Activated CD4-positive, alpha-beta T cell treated with anti-CD3 and anti-CD28 coated beads for 36 hours (primary cell): ENCODE results near the gene KCNN4. TPM values are rescaled to one million over a fixed set of nuclear protein-coding genes. Genes with fewer than 3 reads are reported as not detected.

Experiments used
- ATAC-seq: fragments of 200-7000 bp; cut with Tn5 transposase; one replicate; pipeline ENCODE4 v1.10.0; 2021; ENCODE audit warnings: mild to moderate bottlenecking, moderate library complexity
- CTCF ChIA-PET: fragments of 350-600 bp; sonication (Branson Sonifier 250); formaldehyde crosslinking; loops from one replicate; lab custom pipeline; 2021; ENCODE audit warnings: antibody characterized with exemption; lab: Charles Lee
- POLR2A ChIA-PET: fragments of 350-600 bp; sonication (Branson Sonifier 250); formaldehyde crosslinking; loops from one replicate; lab custom pipeline; 2021; ENCODE audit warnings: antibody characterized with exemption, inconsistent platforms; lab: Charles Lee
- DNase-seq: peaks from one replicate; pipeline ENCODE4 v3.0.0-alpha.2; 2020
- H3K27ac Mint-ChIP-seq: one replicate; pipeline ENCODE4 v1.8.0; 2021; ENCODE audit warnings: mixed read lengths
- H3K27me3 Mint-ChIP-seq: one replicate; pipeline ENCODE4 v1.8.0; 2021; ENCODE audit warnings: mixed read lengths
- H3K36me3 Mint-ChIP-seq: one replicate; pipeline ENCODE4 v1.8.0; 2021; ENCODE audit warnings: low read depth, mixed read lengths
- H3K4me1 Mint-ChIP-seq: one replicate; pipeline ENCODE4 v1.8.0; 2021; ENCODE audit warnings: mixed read lengths
- H3K4me3 Mint-ChIP-seq: one replicate; pipeline ENCODE4 v1.8.0; 2021; ENCODE audit warnings: mild to moderate bottlenecking, moderate library complexity, mixed read lengths
- H3K9me3 Mint-ChIP-seq: one replicate; pipeline ENCODE4 v1.8.0; 2021; ENCODE audit warnings: low read depth, mixed read lengths
- intact Hi-C, 2 experiments: fragments of 100-400 bp; cut with DNase I in 1 of 2; cut with micrococcal nuclease in 1 of 2; formaldehyde crosslinking; loops; one replicate each; pipeline versions ENCODE4 v1.14.2 to v1.15.1; 2022 to 2024; cut with DNase I, micrococcal nuclease
- total RNA-seq, 2 experiments: library from RNA; stranded (reverse); gene quantifications; one replicate each; pipeline ENCODE4 v1.2.3, GENCODE V29; 2021

KCNN4 gene
- total RNA-seq, 2 experiments from 2014 or later: 103 to 110 TPM

DNA sequence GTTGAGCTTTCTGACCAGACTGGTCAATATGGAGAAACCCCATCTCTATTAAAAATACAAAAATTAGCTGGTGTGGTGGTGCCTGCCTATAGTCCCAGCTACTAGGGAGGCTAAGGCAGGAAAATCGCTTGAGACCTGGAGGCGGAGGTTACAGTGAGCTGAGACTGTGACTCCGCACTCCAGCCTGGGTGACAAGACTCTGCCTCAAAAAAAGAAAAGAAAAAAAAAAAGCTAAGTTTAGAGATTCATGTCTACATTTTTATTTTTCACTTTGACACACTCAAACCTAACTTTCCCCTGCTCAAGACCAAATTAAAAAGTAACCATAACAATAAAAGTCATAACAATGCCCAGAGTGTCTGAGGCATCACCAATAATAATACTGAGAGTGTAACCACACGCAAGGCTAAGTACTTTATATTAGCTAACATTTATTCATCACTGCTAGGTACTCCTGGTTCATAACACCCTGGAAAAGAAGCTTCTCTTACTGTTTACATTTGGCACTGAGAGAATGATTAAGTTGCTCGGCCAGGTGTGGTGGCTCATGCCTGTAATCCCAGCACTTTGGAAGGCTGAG is 59.2 kb downstream of the KCNN4 start:
- POLR2A ChIA-PET: interaction anchor here (0.6 kb wide), 1 partner anchor 1620 kb away, joined by 3 read pairs; no protein-coding TSS in a partner anchor
- peak; percentile 66 for ATAC-seq
- CTCF ChIA-PET: interaction anchor here (0.6 to 1.7 kb wide), 4 partner anchors 24 to 910 kb away, joined by 3 to 7 read pairs (median 4); no protein-coding TSS in a partner anchor
- no peak overlapping the region for H3K27ac Mint-ChIP-seq
- intact Hi-C loops: loop anchor here in 1 of 2 experiments (5.0 kb wide), 1 partner anchor 49 kb away; the partner anchor contains the start of gene PLAUR
- H3K27me3 Mint-ChIP-seq: no peaks in the 10 kb centered on the region
- no peak for DNase-seq
- no peak overlapping the region for H3K4me3 Mint-ChIP-seq
- no peaks in the 10 kb centered on the region for H3K9me3 Mint-ChIP-seq
- peaks cover 8% of the 10 kb centered on the region for H3K4me1 Mint-ChIP-seq
- H3K36me3 Mint-ChIP-seq: no peaks in the 10 kb centered on the region

DNA sequence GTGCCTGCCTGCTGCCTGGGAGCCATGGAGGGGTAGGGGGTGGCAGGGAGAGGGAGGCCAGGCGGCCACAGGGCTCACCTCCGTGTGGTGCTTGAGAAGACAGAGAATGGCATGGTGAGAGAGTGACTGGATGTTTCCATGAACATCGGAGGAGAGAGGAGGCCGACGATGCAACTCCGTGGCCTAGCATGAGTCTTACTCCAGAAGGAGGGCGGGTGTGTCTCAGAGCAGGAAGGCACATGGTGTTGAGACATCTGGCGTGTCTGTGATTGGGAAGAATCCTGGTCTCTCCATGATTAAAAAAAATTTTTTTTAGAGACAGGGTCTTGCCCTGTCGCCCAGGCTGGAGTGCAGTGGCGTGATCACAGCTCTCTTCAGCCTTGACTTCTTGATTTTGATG is 59.8 kb downstream of the KCNN4 start:
- POLR2A ChIA-PET: no interaction called here
- H3K36me3 Mint-ChIP-seq: no peaks in the 10 kb centered on the region
- H3K9me3 Mint-ChIP-seq: no peaks in the 10 kb centered on the region
- H3K4me3 Mint-ChIP-seq: no peak overlapping the region
- intact Hi-C loops: loop anchor here in 1 of 2 experiments (5.0 kb wide), 1 partner anchor 49 kb away; the partner anchor contains the start of gene PLAUR
- peak; percentile 32 for DNase-seq
- peak; percentile 45 for ATAC-seq
- H3K27ac Mint-ChIP-seq: no peak overlapping the region
- H3K4me1 Mint-ChIP-seq: peaks cover 8% of the 10 kb centered on the region
- CTCF ChIA-PET: interaction anchor here (0.6 to 1.7 kb wide), 4 partner anchors 25 to 59 kb away, joined by 3 to 7 read pairs (median 4); no protein-coding TSS in a partner anchor
- no peaks in the 10 kb centered on the region for H3K27me3 Mint-ChIP-seq

DNA sequence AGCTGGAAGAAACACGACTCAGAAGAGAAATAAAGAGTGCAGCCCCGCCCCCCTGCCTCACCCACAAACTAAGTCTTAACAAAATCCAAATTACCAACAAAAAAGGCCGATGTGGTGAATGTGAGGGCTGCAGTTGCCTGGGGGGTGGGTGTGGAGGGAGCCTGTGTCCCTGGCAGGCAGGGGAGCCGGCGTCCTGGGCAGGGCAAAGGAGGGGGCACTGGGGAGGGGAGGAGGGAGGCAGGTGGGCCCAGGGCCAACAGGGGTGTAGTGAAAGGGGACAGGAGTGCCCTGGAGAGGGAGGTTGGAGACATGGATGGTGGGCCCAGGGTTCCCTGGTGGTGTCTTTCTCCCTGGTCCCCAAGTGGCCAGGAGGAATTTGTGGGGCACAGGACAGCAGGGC is 60.9 kb downstream of the KCNN4 start:
- Mint-ChIP-seq H3K36me3 (no peaks in the 10 kb centered on the region), H3K27me3 (no peaks in the 10 kb centered on the region), H3K27ac (no peak overlapping the region), H3K9me3 (no peaks in the 10 kb centered on the region), H3K4me3 (no peak overlapping the region), H3K4me1 (peaks cover 5% of the 10 kb centered on the region)
- ChIA-PET CTCF (interaction anchor here (0.8 kb wide), 1 partner anchor 42 kb away, joined by 4 read pairs; no protein-coding TSS in a partner anchor), POLR2A (no interaction called here)
- intact Hi-C loops: loop anchor here in 1 of 2 experiments (5.0 kb wide), 1 partner anchor 48 kb away; the partner anchor contains the start of gene PLAUR
- ATAC-seq (no peak), DNase-seq (no peak)

DNA sequence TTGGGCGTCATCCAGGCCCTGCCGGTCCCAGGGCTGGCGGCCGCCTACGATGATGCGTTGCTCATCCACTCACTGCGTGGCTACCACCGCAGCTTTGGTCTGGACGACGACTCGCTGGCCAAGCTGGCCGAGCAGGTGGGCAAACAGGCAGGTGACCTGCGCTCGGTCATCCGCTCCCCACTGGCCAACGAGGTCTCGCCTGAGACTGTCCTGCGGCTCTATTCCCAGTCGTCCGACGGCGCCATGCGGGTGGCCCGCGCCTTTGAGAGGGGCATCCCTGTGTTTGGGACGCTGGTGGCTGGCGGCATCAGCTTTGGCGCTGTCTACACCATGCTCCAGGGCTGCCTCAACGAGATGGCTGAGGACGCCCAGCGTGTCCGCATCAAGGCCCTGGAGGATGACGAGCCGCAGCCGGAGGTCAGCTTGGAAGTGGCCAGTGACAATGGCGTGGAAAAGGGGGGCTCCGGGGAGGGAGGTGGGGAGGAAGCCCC is 61.4 kb downstream of the KCNN4 start:
- POLR2A ChIA-PET: no interaction called here
- no peak for ATAC-seq
- H3K27ac Mint-ChIP-seq: no peak overlapping the region
- H3K4me3 Mint-ChIP-seq: no peak overlapping the region
- intact Hi-C loops: no loop called here
- no peak for DNase-seq
- H3K36me3 Mint-ChIP-seq: no peaks in the 10 kb centered on the region
- H3K4me1 Mint-ChIP-seq: peaks cover 5% of the 10 kb centered on the region
- CTCF ChIA-PET: no interaction called here
- H3K9me3 Mint-ChIP-seq: no peaks in the 10 kb centered on the region
- H3K27me3 Mint-ChIP-seq: peaks cover 2% of the 10 kb centered on the region

DNA sequence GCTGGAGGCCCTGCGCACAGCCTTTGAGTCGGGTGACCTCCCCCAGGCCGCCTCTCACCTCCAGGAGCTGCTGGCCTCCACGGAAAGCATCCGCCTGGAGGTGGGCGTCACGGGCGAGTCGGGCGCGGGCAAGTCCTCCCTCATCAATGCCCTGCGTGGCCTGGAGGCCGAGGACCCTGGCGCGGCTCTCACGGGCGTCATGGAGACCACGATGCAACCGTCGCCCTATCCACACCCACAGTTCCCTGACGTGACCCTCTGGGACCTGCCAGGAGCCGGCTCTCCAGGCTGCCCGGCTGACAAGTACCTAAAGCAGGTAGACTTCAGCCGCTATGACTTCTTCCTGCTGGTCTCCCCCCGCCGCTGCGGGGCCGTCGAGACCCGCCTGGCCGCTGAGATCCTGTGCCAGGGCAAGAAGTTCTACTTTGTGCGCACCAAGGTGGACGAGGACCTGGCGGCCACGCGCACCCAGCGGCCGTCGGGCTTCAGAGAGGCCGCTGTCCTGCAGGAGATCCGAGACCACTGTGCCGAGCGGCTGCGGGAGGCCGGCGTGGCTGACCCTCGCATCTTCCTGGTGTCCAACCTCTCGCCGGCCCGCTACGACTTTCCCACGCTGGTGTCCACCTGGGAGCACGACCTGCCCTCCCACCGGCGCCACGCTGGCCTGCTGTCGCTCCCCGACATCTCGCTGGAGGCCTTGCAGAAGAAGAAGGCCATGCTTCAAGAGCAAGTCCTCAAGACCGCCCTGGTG is 62.0 kb downstream of the KCNN4 start:
- ChIA-PET POLR2A (no interaction called here), CTCF (no interaction called here)
- intact Hi-C loops: no loop called here
- Mint-ChIP-seq H3K27me3 (peaks cover 2% of the 10 kb centered on the region), H3K9me3 (no peaks in the 10 kb centered on the region), H3K36me3 (no peaks in the 10 kb centered on the region), H3K4me1 (peaks cover 5% of the 10 kb centered on the region), H3K4me3 (no peak overlapping the region), H3K27ac (no peak overlapping the region)
- no peak for ATAC-seq
- DNase-seq: no peak

Other genes starting within 250 kb of the KCNN4 start
- gene ZNF575, start 247.8 kb downstream of the KCNN4 start, total RNA-seq: 1 to 10 TPM; 3.4 to 4.3 TPM
- 10 to 100 TPM; 31.6 to 40.0 TPM for gene XRCC1, start 205.4 kb downstream of the KCNN4 start, total RNA-seq
- gene PINLYP, start 205.2 kb downstream of the KCNN4 start, total RNA-seq: 1 to 10 TPM; 3.5 to 3.6 TPM
- gene IRGQ, start 184.8 kb downstream of the KCNN4 start, total RNA-seq: 10 to 100 TPM; 11.1 to 16.4 TPM
- 10 to 100 TPM; 11.6 to 14.3 TPM for gene ZNF576, start 184.4 kb downstream of the KCNN4 start, total RNA-seq
- under 1 TPM; 0.37 to 0.74 TPM for gene SRRM5, start 168.9 kb downstream of the KCNN4 start, total RNA-seq
- gene ZNF428, start 161.3 kb downstream of the KCNN4 start, total RNA-seq: 10 to 100 TPM in 1 of 2 experiments, 1 to 10 TPM in 1; 9.0 to 10.1 TPM
- gene CADM4, start 141.1 kb downstream of the KCNN4 start, total RNA-seq: under 1 TPM; 0.53 to 0.61 TPM
- 10 to 100 TPM; 15.6 to 17.7 TPM for gene PLAUR, start 110.8 kb downstream of the KCNN4 start, total RNA-seq
- not detected for gene IRGC, start 64.9 kb downstream of the KCNN4 start, total RNA-seq
- gene SMG9, start 26.0 kb downstream of the KCNN4 start, total RNA-seq: 10 to 100 TPM; 64.4 to 65.2 TPM
- 1 to 10 TPM in 1 of 2 experiments, under 1 TPM in 1; 0.86 to 1.2 TPM for gene LYPD5, start 21.5 kb upstream of the KCNN4 start, total RNA-seq
- 1 to 10 TPM; 5.4 to 6.8 TPM for gene ZNF283, start 46.3 kb upstream of the KCNN4 start, total RNA-seq
- 1 to 10 TPM; 2.4 to 3.0 TPM for gene ZNF404, start 103.0 kb upstream of the KCNN4 start, total RNA-seq
- gene ZNF45, start 154.3 kb upstream of the KCNN4 start, total RNA-seq: 10 to 100 TPM in 1 of 2 experiments, 1 to 10 TPM in 1; 9.6 to 12.1 TPM
- gene ZNF221, start 170.3 kb upstream of the KCNN4 start, total RNA-seq: 1 to 10 TPM; 1.8 to 1.9 TPM
- gene ZNF155, start 203.2 kb upstream of the KCNN4 start, total RNA-seq: 1 to 10 TPM; 4.5 to 6.0 TPM
- 1 to 10 TPM; 3.0 to 3.8 TPM for gene ZNF230, start 222.0 kb upstream of the KCNN4 start, total RNA-seq
- 1 to 10 TPM; 1.5 to 2.9 TPM for gene ZNF222, start 244.4 kb upstream of the KCNN4 start, total RNA-seq